ENCODE data around the gene PRDM7.
"Not testable (repeated sequence)": the region's sequence is repeated elsewhere in the genome, so short reads cannot be mapped to it uniquely, and the experiment has no call there.

Gene PRDM7

DNA sequence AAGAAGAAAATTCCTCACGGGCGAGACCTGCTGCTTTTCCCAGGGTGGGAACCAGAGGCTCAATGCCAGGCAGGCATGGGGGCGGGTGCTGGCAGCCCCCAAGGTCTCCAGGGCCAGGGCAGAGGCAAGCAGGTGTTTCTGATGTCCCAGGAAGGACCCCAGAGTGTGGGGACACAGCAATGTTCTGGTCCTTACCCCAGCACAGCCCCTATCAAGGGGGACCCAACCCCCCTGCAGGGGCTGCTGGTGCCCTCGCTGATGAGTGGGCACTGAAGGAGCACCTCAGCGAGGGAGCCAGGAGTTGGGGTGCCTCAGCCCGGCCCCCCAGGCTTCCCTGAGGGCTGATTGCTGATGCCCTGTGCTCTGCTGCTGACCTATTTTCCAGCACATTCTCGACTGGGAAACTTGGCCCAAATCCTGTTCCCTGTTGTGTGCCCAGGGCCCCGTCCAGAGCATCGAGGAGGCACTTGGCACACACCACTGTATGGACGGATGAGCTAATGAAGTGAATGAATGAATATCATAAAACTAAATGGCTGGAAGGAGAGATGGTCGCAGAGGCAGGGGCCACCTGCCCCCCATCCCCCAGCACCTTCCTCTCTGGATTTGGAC is 60.7 kb downstream of the PRDM7 start:
- no peak for DNase-seq (ENCODE audit: extremely low read depth in 1 of 2, low read depth in 1 of 2)

DNA sequence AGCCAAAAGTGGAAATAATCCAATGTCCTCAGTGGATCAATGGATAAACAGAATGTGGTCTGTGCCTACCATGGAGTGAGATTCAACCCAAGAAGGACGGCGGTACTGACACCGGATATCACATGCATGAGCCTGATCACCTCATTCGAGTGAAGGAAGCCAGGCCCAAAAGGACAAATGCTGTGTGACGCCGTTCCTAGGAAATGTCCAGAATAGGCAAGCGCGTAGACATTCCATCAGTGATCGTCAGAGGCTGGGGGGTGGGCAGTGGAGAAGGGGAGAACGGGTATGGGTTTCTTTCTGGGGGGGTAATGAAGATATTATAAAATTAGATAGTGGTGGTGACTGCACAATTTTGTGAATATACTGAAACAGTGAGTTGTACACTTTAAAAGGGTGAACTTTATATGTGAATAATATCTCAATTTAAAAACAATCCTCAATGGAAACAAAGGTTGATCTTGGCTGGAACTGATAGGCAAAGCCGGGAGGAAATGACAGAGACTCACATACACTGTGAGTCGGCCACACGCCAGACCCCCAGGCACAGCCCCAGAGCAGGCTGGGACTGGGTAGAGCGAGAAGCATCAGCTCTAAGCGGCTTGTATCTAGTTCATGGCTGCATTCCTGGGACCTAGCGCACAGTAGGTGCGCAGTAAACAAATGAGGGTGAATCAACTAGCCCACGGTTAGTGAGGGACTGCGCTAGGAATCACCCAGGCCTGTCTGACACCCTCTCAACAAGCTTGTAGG is 61.4 kb downstream of the PRDM7 start:
- no peak for DNase-seq (ENCODE audit: extremely low read depth in 1 of 2, low read depth in 1 of 2)

DNA sequence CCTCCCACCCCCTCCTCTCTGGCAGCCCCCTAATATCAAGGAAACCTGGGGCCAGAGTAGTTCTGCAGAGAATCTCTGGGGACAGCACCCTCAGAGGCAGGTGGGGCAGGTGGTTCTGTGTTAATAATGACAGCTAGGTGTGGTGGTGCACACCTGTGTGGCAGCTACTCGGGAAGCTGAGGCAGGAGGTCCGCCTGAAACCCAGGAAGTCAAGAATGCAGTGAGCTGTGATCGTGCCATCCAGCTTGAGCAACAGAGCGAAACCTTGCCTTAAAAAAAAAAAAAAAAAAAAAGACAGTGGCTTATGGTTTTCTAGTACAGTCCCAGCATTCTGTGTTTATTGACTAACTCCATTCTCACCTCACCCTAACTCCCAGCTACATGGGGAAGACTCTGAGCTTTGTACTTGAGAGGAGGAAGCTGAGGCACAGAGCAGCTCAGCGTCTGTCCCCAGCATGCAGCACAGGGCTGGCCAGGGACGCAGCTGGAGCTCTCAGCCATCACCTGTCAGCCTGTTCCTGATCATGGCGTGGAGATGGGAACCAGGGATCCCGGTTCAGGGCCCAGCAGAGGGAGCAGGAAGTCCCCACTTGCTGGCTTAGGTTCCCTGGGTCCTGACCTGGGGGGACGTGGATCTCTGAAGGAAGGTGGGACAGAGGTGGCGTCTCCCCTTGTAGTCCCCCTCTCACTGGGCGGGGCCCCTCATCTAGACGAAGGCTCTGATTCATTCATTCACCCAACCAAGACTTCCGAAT is 64.0 kb downstream of the PRDM7 start:
- DNase-seq (ENCODE audit: extremely low read depth in 1 of 2, low read depth in 1 of 2): no peak

DNA sequence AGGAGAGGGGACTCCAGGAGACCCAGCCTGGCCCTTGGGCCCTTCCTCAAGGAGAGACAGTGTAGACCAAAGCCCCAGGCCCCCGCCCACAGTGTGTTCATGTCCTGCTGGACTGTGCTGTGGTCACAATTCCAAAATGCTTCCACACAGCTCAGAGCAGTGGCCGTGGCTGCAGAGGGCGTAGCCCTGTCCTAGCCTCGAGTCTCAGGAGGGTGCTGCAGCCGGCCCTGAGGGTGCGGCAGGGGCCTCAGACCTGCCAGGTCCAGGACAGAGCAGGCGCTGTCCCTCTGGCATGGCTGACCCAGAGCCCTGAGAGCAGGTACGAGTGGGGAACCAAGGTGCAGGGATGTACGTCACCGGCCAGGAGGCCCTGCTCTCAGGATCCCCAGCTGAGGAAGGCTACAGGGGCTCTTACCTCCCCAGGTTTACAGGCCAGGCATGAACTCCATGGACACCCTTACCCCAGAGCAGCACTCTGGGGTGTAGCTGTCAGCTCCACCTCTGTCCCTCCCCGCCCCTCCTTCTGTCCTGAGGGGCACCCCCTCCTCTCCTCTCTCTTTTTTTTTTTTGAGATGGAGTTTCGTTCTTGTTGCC is 65.1 kb downstream of the PRDM7 start:
- no peak for DNase-seq (ENCODE audit: extremely low read depth in 1 of 2, low read depth in 1 of 2)

DNA sequence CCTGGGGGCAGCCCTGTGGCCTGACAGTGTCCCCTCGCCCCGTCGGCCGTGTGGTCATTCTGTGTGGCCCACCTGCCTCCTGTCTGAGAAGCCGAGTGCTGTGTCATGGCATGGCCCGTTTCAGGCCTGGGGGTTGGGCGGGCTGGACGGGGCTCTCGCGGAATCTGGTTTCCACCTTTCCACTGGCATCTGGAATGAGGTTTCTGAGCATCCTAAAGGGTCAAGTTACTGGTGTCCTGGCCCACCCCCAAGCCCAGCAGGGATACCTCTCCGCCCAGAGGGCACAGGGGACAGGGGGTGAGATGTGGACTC is 65.7 kb downstream of the PRDM7 start:
- DNase-seq (ENCODE audit: extremely low read depth in 1 of 2, low read depth in 1 of 2): no peak

DNA sequence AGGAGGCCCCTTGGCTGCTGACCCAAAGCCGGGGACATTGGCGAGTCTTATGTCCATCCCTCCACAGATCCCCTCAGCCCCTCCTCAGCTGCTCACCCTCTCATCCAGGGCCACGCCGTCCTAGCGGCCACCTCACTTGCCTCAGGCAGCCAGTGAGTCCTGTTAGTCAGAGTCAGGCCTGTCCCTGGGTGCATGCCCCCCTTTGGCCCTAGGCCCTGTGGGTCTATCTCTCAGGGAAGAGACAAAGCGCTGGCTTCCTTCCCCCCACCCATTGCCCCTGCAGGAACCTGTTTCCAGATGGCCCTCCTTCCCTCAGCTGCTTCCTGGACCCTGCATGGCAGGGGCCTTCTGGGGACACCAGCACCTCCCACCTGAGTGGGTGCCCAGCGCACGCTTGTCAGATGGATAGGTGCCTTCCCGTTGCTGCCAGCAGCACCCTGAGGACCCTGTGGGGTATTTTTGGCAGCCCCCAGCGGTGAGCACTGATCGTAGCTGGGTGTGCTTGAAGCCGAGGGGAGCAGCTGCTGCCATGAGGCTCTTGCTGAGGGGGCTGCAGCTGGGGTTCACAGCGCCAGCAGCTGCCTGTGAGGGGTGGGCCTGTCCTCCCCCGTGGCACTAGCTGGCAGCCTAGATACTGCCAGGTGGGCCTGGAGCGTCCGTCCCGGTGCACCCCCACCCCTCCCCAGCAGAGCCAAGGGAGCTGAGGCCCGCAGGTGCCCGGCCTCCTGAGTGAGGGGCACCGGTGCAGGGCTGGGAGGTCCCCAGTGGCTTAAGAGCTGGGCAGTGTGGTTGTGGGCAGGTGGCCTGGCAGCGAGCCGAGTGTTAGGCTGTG is 66.2 kb downstream of the PRDM7 start:
- DNase-seq (ENCODE audit: extremely low read depth in 1 of 2, low read depth in 1 of 2): no peak

DNA sequence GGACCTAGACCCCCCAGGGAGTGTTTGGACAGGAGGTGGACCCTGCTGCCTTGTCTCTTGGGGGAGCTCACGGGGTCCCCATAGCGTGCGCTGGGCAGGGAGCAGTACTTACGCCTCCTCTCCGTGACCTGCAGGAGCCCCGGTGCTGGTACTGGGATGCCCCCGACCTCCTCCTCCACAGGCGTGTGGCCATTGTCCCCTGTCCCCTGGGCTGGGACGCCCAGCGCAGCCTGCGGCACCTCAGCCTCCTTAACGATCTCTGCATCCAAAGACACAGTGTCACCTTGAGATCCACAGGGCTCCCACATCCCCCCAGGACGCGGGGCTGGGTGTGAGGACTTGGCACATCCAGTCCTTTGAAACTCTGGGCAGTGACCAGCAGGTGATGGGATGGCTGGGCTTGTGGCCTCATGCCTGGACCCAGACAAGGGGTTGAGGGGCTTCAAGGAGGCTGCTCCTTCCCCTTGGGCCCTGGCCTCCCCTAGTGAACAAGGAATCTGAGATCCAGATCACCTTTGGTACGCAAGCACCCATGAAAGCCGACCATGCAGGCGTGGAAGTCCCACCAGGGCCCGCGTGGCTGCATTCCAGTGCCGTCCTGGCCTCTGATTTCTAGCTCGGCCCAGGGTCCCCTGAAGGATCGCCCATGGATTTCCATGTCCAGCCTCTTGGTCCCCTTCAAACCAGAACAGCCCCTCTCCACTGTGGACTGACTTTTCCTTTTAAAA is 67.8 kb downstream of the PRDM7 start:
- no peak for DNase-seq (ENCODE audit: extremely low read depth in 1 of 2, low read depth in 1 of 2)

DNA sequence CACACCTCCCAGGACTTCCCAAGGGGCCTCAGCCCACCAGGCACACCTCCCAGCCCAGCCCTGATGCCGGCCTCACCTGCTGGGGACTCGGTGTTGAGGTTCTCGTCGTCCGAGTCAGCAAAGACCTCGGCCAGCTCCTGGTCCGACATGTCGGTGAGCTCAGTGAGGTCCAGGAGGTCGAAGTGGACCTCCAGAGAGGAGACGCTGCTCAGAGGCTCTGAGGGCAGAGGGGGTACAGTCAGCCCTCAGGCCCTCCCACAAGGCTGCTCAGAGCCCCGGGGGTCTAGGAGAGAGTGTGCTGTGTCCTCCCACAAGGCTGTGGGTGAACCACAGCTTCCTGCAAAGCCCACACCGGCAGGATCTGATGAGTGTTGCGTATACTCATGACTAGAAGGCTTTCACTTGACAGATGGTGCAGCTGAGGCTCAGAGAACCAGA is 68.4 kb downstream of the PRDM7 start:
- DNase-seq (ENCODE audit: extremely low read depth in 1 of 2, low read depth in 1 of 2): peak; percentile 27 to 42

DNA sequence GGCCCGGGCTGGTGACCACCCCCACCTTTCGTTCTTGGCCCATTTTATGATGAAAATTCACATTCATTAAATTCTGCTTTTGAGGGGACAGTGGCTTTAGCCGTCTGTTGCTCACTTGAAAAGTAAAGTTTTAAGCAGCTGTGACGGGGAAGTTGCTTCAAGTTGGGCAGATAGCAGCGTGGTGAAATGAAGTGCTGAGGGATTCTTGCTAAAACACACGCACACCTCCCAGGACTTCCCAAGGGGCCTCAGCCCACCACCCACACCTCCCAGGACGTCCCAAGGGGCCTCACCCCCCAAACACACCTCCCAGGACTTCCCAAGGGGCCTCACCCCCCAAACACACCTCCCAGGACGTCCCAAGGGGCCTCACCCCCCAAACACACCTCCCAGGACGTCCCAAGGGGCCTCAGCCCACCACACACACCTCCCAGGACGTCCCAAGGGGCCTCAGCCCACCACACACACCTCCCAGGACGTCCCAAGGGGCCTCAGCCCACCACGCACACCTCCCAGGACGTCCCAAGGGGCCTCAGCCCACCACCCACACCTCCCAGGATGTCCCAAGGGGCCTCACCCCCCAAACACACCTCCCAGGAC is 69.4 kb downstream of the PRDM7 start:
- not testable (repeated sequence) for DNase-seq (ENCODE audit: extremely low read depth in 1 of 2, low read depth in 1 of 2)

DNA sequence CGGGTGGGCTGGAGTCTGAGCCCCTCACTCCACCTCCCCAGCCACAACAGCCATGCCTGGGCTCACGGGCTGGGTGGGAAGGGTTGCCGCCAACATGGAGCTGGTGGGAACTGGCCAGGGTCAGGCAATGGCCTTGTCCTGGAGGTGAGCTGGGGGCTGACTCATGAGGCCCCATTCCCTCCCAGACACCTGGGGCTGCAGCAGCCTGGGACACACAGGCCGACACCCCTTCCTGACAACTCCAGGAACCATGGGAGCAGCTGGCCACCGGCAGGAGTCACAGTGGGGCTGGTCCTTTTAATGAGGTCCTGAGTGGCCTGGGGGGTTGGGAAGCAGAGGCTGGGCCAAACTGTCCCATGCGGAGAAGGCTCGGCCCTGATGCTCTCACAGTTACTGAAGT is 70.1 kb downstream of the PRDM7 start:
- DNase-seq (ENCODE audit: extremely low read depth in 1 of 2, low read depth in 1 of 2): no peak

Measured in activated CD8-positive, alpha-beta memory T cell treated with anti-CD3 and anti-CD28 coated beads for 1 hour (primary cell).